IPS-NIHi7 (cell line): ENCODE measurements around the gene PPM1N.

Source experiments
- DNase-seq: peaks from one replicate; pipeline ENCODE4 v3.0.0; 2012; ENCODE audit warnings: mixed read lengths; ENCODE audit errors: extremely low spot score

PPM1N gene

GRCh38 chr19:45469945-45470761 lies 28.1 kb upstream of the PPM1N start:
- DNase-seq = no peak

- no peak for DNase-seq
Observed at GRCh38 chr19:45470762-45471081, 27.5 kb upstream of the PPM1N start.

GRCh38 chr19:45471111-45471930 lies 26.9 kb upstream of the PPM1N start:
- no peak for DNase-seq

DNA sequence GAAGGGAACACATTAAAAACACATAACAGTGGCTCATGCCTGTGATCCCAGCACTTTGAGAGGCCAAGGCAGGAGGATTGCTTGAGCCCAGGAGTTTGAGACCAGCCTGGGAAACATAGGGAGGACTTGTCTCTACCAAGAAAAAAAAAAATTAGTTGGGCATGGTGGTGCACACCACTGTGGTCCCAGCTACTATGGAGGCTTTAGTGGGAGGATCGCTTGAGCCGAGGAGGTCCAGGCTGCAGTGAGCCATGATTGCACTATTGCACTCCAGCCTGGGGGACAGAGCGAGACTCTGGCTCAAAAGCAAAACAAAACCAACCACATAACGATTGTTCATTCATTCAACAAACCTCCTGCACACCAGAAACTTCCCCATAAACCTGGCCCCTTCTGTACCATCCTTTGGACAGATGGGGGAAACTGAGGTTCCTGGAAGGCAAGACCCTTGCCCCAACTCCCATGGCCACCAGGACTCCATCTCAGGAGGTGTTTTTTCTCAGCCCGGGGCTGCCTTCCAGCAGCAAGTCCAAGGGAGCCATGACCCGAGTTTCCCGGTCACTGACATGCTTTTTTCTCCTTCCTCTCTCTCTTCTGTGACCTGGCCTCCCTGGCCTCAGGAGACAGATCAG lies 26.2 kb upstream of the PPM1N start:
- no peak for DNase-seq

GRCh38 chr19:45472563-45473366 lies 25.5 kb upstream of the PPM1N start:
- no peak for DNase-seq

GRCh38 chr19:45473367-45473681 lies 24.9 kb upstream of the PPM1N start:
- no peak for DNase-seq

DNA sequence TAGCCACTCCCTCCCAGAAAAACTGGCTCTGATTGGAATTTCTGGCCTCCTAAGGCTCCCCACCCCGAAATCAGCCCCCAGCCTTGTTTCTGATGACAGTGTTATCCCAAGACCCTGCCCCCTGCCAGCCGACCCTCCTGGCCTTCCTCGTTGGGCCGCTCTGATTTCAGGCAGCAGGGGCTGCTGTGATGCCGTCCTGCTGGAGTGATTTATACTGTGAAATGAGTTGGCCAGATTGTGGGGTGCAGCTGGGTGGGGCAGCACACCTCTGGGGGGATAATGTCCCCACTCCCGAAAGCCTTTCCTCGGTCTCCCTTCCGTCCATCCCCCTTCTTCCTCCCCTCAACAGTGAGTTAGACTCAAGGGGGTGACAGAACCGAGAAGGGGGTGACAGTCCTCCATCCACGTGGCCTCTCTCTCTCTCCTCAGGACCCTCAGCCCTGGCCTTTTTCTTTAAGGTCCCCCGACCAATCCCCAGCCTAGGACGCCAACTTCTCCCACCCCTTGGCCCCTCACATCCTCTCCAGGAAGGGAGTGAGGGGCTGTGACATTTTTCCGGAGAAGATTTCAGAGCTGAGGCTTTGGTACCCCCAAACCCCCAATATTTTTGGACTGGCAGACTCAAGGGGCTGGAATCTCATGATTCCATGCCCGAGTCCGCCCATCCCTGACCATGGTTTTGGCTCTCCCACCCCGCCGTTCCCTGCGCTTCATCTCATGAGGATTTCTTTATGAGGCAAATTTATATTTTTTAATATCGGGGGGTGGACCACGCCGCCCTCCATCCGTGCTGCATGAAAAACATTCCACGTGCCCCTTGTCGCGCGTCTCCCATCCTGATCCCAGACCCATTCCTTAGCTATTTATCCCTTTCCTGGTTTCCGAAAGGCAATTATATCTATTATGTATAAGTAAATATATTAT lies 24.3 kb upstream of the PPM1N start:
- DNase-seq = no peak

DNA sequence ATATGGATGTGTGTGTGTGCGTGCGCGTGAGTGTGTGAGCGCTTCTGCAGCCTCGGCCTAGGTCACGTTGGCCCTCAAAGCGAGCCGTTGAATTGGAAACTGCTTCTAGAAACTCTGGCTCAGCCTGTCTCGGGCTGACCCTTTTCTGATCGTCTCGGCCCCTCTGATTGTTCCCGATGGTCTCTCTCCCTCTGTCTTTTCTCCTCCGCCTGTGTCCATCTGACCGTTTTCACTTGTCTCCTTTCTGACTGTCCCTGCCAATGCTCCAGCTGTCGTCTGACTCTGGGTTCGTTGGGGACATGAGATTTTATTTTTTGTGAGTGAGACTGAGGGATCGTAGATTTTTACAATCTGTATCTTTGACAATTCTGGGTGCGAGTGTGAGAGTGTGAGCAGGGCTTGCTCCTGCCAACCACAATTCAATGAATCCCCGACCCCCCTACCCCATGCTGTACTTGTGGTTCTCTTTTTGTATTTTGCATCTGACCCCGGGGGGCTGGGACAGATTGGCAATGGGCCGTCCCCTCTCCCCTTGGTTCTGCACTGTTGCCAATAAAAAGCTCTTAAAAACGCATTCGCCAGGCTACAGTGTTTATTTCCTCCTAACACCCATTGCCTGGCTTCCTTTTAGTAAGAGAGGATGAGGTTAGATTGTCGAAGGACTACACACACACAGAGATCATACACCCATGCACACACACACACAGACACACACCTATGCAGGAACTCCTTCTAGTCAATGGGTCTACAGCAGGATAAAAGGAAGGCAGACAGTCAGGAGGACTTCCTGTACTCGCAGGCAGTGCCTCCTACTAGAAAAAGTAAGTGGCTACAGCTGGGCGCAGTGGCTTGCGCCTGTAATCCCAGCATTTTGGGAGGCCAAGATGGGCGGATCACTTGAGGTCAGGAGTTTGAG lies 23.4 kb upstream of the PPM1N start:
- no peak for DNase-seq

DNA sequence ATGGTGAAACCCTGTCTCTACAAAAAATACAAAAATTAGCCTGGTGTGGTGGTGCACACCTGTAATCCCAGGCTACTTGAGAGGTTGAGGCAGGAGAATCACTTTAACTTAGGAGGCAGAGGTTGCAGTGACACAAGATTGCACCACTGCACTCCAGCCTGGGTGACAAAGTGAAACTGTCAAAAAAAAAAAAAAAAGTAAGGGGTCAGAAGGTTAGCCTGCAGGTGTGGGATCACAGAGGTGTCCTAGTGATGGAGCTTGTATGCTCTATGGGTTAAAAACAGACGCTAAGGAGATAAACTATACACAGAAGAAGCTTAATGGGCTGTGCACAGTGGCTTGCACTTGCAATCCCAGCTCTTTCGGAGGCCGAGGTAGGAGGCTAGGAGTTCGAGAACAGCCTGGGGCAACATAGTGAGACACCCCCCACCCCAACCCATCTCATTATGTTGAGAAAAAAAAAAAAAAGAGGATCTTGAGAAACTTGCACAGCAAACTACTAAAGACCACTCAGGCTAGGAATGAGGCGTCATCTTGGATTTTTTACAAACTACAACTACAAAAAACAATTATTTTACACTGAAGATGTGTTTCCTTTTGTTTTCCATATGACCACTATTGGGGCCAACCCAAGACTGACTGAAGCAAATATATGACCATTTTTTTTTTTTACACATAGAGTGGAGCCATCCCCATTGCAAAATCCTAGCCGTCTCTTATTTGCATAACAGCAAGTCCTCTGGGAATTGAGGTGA lies 22.5 kb upstream of the PPM1N start:
- DNase-seq = no peak

DNA sequence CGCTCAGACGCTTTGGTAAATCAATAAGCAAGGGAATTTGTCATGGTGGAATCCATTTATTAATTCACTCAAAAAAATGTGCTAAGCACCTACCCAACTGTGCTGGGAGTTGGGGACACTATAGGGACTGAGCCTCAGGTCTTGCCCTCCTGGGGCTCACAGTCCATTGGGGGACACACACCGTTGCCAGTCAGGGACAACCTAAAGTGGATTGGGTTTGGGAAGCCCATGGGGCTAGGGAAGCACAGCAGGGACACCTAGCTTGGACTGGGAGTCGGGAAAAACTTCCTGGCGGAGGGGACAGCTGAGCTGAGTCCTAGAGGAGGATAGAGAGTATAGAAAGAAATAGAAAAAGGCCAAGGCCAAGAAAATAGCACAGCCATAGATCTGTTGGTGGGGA lies 21.9 kb upstream of the PPM1N start:
- no peak for DNase-seq

GRCh38 chr19:45477186-45477585 lies 21.1 kb upstream of the PPM1N start:
- DNase-seq = no peak

GRCh38 chr19:45477713-45478453 lies 20.4 kb upstream of the PPM1N start:
- no peak for DNase-seq

DNA sequence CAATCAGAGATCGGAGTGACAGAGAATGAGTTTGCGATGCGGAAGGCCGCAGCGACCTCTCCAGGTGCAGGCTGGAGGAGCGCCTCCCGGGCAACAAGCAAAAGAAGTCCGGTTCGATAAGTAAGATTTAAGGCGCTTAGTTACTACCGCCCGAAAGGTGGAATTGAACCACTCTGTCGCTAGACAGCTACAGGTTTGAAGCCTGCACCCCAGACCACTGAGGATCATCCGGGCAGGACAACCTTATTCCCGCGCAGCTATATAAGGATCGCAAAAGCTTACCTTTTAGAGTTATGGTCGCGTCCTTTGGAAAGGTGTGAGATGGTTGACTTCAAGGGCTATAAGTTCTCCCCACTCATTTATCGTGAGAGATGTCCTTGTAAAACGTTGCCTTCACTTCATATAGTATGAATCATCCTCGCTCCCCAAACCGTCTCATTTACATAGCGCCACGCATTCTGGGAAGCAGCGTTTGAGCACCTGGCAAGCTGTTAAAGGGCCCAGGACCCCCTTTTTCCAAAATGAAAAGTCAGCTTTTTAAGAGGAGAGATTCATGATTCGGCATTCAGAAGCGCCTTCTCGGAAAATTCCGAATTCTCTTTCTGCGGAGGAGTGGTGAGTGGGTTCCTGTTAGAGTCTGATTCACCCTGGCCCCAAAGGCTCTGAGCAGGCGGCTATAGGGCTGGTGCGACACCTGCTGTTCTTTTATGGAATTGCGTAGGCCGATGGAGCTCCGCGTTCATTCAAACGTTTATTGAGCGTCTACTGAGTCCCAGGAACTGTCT lies 19.6 kb upstream of the PPM1N start:
- DNase-seq = peak; percentile 75

GRCh38 chr19:45483033-45483432 lies 15.2 kb upstream of the PPM1N start:
- DNase-seq = no peak

GRCh38 chr19:45484273-45484945 lies 13.8 kb upstream of the PPM1N start:
- no peak for DNase-seq

DNA sequence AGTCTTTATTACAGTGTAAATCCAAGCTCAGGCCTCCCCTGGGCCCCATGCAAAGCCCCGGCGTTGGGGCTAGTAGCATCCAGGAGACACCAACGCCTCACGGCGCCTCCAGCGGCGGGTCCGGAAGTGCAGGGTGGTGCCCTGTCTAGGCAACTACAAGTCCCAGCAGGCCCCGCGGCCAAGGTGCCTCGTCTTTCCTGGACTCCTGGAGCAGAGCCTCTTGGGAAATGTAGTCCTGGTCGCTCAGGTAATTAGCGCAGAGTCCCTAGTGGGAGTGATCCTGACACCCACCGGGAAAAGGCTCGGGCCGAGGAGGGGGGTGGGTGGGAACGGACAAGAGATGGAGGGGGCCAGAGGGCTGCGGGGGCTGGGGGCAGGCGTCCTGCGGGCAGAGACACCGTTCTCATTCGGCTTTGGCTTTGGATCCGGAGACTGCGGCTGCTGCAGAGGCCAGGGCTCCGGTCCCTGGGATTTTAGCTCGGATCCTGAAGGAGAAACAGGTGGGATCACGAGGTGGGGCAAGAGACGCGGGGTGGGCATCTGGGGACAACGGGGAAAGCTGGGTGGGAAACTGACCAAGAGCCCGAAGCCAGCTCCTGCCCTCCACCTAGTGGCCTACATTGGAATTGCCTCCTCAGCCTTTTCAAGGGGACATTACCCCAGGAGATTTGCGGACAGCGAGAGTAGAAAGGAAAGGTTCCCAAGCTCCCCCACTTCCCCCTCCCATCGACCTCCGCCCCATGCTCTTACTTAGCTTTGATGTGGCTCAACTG lies 12.8 kb upstream of the PPM1N start:
- peak; percentile 87 for DNase-seq
